SJSA1 (cell line): ENCODE data around the gene NPAS3. TPM values are rescaled to one million over a fixed set of nuclear protein-coding genes. Genes with fewer than 3 reads are reported as not detected.

Source experiments
- DNase-seq, 2 experiments: peaks; one replicate each; pipeline ENCODE4 v3.0.0-alpha.2; 2015 to 2020; ENCODE audit warnings: low spot score in 2 of 2, low read depth in 1 of 2
- H3K27ac ChIP-seq: fragments of 250-450 bp; sonication (Bioruptor Pico); 2 replicates; pipeline ENCODE4 v1.5.1; 2020; ENCODE audit warnings: mild to moderate bottlenecking, moderate library complexity
- H3K27me3 ChIP-seq: fragments of 250-450 bp; sonication (Bioruptor Pico); replicated peaks from 2 replicates; pipeline ENCODE4 v1.5.1; 2020; ENCODE audit warnings: mild to moderate bottlenecking, moderate library complexity
- H3K36me3 ChIP-seq: fragments of 250-450 bp; sonication (Bioruptor Pico); 2 replicates; pipeline ENCODE4 v1.5.1; 2020; ENCODE audit warnings: mild to moderate bottlenecking
- H3K4me1 ChIP-seq: fragments of 250-450 bp; sonication (Bioruptor Pico); replicated peaks from 2 replicates; pipeline ENCODE4 v1.6.1; 2021; ENCODE audit warnings: mild to moderate bottlenecking
- H3K4me3 ChIP-seq: fragments of 250-450 bp; sonication (Bioruptor Pico); 2 replicates; pipeline ENCODE4 v1.5.1; 2020; ENCODE audit warnings: mild to moderate bottlenecking
- H3K9me3 ChIP-seq: fragments of 250-450 bp; sonication (Bioruptor Pico); replicated peaks from 2 replicates; pipeline ENCODE4 v1.5.1; 2020; ENCODE audit warnings: mild to moderate bottlenecking
- total RNA-seq: library from RNA; depleted of rRNA; stranded (reverse); fragments of >200 nt; shearing (Covaris generic); gene quantifications from 2 replicates; pipeline ENCODE4 v1.2.3, GENCODE V29; 2014

NPAS3 gene
- total RNA-seq, 1 experiment from 2014 or later, result 0.26 TPM

DNA sequence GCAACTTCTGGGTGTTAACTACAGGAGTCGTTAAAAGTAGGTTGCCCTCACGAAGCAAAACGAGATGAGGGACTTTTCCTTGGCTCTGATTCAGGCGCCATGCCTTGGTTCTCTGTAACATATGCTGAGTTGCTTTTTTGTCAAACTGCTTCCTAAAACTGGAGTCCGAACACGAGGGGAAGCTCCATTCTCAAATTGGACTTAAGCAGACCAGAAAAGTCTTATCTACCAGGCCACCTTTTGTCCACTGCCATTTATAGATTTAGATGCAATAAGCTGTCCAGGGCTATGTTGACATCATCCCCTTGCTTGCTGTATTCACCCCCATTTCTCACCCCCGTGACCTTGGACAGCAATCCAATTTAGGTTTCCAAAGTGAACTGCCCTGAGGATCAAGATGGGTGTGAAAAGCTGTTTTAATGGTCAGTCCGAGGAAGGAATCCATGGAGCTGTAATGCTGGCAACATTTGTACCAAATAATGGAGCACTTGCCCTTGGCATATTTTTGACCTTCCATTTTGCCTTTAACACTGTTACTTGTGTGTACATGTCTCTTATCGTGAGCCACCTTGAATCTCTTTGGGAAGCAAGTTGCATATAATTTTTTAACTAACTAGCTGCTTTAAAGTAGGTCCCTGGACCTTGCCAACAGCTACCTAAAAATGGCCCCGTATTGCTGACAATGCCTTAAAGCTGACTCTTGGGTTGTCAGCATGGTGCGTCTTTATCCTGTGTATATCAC is 714.1 kb downstream of the NPAS3 start:
- H3K36me3 ChIP-seq, result no peaks in the 10 kb centered on the region
- DNase-seq, result no peak
- H3K9me3 ChIP-seq, result no peaks in the 10 kb centered on the region
- H3K4me1 ChIP-seq, result peaks cover 29% of the 10 kb centered on the region
- H3K4me3 ChIP-seq, result no peak overlapping the region
- H3K27ac ChIP-seq, result no peak overlapping the region
- no peaks in the 10 kb centered on the region for H3K27me3 ChIP-seq

DNA sequence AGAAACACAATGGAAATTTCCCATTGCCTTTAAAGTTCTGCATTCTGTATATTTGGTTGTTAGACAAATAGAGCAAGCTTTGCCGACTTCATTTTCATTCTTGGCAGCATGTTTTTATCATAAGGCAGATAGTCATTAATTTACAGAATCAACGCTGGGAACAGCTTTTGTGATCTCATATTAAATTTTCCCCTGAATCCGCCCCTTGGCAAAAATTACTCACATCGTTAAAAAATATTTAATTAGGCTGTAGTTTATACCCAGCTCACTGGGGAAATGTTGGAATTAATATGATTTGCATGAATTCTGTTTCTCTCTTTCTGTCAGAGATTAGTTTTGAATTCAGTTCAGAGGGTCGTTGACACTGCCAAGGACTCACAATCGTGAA is 714.6 kb downstream of the NPAS3 start:
- DNase-seq, result no peak
- H3K9me3 ChIP-seq, result no peaks in the 10 kb centered on the region
- no peak overlapping the region for H3K27ac ChIP-seq
- H3K27me3 ChIP-seq, result no peaks in the 10 kb centered on the region
- H3K36me3 ChIP-seq, result no peaks in the 10 kb centered on the region
- no peak overlapping the region for H3K4me3 ChIP-seq
- H3K4me1 ChIP-seq, result peaks cover 23% of the 10 kb centered on the region

DNA sequence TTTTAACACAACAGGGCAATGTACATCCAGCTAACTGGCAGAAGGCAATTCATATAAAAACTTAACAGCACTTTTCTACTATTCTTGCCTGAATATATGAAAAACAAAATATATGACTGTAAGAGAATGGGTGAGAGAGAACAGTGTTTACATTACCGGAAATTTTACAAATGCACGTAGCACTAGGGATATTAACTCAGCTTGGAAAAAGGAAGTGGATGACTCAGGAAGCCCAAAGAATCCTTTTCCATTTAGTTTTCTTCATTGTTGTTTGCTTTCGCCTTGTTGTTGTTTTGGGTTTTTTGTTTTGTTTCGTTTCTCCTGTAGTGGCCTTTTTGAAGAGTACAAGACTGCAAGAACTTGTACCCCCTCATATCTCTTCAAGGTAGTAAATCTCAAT is 716.7 kb downstream of the NPAS3 start:
- H3K27me3 ChIP-seq, result no peaks in the 10 kb centered on the region
- H3K36me3 ChIP-seq, result no peaks in the 10 kb centered on the region
- 0 out of 2 replicates have a peak overlapping the region, but pooled peaks have one; percentile 19 for H3K27ac ChIP-seq
- H3K4me1 ChIP-seq, result peaks cover 20% of the 10 kb centered on the region
- DNase-seq, result peak in 1 of 2 experiments; percentile 34
- no peaks in the 10 kb centered on the region for H3K9me3 ChIP-seq
- H3K4me3 ChIP-seq, result no peak overlapping the region

DNA sequence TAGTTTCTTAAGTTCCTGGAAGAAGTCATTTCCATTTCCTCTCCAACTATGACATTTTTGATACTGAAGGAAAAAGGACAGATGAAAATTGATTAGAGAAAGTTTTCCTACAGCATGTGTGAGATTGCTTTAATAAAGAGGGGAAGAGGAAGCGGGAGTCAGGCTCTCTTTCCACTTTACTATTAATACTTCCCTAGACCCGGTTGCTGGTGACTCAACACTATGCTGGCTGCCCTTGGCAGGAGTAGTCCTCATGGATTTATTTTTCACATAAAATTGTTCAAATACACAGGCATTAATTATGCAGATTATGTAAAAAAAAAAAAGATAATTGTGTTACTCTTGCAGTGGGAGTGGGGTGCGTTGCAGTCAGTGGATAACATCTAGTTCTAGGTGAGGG is 718.8 kb downstream of the NPAS3 start:
- H3K27me3 ChIP-seq, result no peaks in the 10 kb centered on the region
- no peak overlapping the region for H3K27ac ChIP-seq
- H3K4me3 ChIP-seq, result no peak overlapping the region
- no peak for DNase-seq
- no peaks in the 10 kb centered on the region for H3K9me3 ChIP-seq
- peaks cover 20% of the 10 kb centered on the region for H3K4me1 ChIP-seq
- no peaks in the 10 kb centered on the region for H3K36me3 ChIP-seq

DNA sequence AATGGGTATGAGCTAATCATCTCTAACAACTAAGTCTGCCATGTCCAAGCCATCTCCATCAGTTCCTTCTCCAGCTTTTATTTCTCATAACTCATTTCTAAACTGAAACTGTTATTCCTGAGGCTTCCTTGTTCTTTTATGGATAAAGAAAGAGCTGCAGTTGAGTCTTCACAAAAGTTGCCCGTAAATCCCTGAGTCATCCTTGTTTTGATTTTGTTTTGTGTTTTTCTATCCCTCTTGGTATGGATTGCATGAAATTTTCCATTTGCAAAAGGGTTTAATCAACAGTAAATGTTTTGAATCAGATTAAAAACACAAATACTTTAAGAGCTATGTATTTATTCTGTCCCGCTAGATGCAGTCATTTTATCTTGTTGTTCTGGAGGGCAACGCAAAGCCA is 721.6 kb downstream of the NPAS3 start:
- peaks cover 14% of the 10 kb centered on the region for H3K4me1 ChIP-seq
- H3K36me3 ChIP-seq, result no peaks in the 10 kb centered on the region
- H3K27me3 ChIP-seq, result no peaks in the 10 kb centered on the region
- H3K9me3 ChIP-seq, result no peaks in the 10 kb centered on the region
- DNase-seq, result no peak
- no peak overlapping the region for H3K27ac ChIP-seq
- no peak overlapping the region for H3K4me3 ChIP-seq

DNA sequence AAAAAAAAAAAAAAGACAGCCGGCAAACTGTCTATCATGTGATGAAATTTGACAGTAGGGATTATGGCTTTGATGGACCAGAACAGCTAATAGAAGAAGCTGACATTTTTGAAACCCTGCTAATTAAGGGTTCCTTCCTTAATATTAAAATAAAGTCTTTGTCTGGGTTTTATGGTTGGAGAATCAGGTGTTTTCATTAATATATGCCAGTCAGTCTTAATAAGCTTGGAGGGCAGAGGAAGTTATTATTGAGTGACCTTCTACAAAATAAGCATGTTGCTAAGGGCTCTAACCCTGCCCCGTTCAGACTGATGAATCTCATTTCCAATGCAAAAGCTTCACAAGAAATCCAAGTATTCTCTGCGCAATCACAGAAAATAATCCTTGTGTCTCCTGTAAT is 722.4 kb downstream of the NPAS3 start:
- peaks cover 5% of the 10 kb centered on the region; the same call in 1 of the 2 replicates for H3K4me1 ChIP-seq

DNA sequence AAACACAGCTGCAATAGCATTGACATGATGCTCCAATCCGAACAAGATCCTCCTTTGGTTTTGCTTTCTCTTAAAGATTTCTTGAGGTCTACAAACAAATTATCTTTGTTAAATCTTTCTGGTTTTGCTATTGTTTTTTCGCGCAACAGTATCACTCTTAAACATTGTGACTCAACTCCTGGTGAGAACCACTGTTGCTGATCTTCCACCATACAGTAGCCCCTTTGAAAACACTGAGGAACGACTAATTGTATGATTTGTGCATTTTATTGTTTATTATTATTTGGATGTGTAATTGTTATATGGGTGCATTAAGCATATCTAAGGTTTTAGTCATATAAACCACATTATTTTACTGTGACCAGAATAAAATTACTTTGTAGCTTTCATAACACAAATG is 729.4 kb downstream of the NPAS3 start:
- peak overlapping the region; percentile 65 for H3K27ac ChIP-seq
- H3K4me3 ChIP-seq, result no peak overlapping the region
- H3K9me3 ChIP-seq, result no peaks in the 10 kb centered on the region
- H3K36me3 ChIP-seq, result no peaks in the 10 kb centered on the region
- H3K4me1 ChIP-seq, result peaks cover 27% of the 10 kb centered on the region
- no peaks in the 10 kb centered on the region for H3K27me3 ChIP-seq
- peak; percentile 52 to 79 for DNase-seq

More for the DNA sequence above, 722.4 kb downstream of the NPAS3 start:
- no peak overlapping the region for H3K27ac ChIP-seq
- H3K27me3 ChIP-seq, result no peaks in the 10 kb centered on the region
- H3K4me3 ChIP-seq, result no peak overlapping the region
- no peaks in the 10 kb centered on the region for H3K36me3 ChIP-seq
- DNase-seq, result no peak
- no peaks in the 10 kb centered on the region for H3K9me3 ChIP-seq

DNA sequence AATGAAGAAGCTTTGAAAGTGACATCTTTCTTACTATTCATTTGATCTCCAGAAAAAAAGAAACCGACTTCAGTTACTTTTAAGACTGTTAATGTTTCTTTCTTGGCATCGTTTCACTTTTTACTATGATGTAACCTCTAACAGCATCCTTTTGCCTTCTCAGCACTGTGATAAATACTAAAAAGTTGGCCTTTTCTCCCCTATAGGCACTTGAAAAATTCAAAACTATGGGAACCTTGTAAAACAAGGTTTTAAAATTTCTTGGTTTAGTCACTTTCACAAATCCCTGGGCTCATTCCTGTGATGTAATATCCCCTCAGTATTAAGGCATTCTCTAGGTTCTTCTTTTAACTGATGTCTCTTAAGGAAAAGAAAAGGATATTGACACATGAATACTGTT is 730.4 kb downstream of the NPAS3 start:
- Histone ChIP-seq H3K9me3 (no peaks in the 10 kb centered on the region), H3K4me3 (no peak overlapping the region), H3K4me1 (peaks cover 27% of the 10 kb centered on the region), H3K27me3 (no peaks in the 10 kb centered on the region), H3K36me3 (no peaks in the 10 kb centered on the region), H3K27ac (no peak overlapping the region)
- DNase-seq, result no peak

DNA sequence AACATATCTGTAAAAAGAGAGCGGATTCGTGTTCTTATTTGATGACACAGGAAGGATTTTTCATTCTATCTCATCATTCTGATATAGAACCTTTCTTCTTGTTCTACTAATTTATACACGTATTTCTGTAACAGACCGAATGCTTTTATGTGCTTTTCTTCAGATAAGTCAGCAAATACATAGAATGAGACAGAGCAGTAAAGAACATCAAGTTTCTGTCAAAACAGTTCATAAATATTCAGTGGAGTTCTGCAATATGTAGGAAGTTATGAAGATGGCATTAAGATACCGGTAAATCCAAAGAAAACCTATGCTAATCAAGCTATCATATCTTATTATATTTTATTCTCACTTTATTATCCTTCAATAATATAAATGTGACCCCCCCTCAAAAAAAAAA is 731.6 kb downstream of the NPAS3 start:
- Histone ChIP-seq H3K4me1 (peaks cover 27% of the 10 kb centered on the region), H3K27ac (no peak overlapping the region), H3K9me3 (no peaks in the 10 kb centered on the region), H3K4me3 (no peak overlapping the region), H3K36me3 (no peaks in the 10 kb centered on the region), H3K27me3 (no peaks in the 10 kb centered on the region)
- DNase-seq, result no peak

DNA sequence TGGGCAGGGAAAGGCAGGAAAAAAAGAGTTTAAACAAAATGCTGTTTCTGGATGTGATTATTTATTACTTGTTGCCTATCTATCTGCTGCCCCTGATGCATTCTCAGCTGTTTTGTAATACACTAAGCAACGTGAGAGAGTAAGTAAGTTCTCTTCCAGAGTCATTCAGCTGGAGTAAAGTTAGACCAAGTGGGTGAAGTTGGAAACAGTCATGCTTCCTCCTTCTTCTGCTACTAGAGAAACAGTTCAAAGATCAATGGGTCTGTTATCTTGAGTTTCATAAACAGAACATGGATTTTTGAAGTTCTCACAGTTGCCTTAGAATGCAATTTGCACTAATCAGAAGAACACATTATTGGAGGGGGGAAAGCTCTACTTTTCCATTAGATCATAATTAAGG is 732.9 kb downstream of the NPAS3 start:
- Histone ChIP-seq H3K27ac (no peak overlapping the region), H3K4me3 (no peak overlapping the region), H3K9me3 (no peaks in the 10 kb centered on the region), H3K36me3 (no peaks in the 10 kb centered on the region), H3K4me1 (peaks cover 40% of the 10 kb centered on the region), H3K27me3 (no peaks in the 10 kb centered on the region)
- no peak for DNase-seq

DNA sequence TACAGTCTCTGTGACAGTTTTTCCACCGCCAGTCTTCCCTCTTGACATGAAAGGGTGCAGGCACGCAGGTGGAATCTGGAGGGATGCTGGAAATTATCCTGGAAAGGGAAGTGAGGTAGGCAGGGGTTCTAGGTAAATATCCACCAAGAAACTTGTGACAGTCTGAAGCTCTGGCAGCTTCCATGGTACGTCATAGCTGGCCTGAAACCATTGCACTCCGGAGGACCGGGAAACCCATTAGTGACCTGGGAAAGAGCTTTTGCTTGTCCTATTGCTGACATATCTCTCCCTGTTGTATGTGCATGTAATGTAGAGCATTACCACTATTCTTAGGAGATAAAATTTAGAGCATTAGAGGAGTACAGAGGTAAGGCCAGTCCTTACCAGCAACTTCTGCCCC is 736.2 kb downstream of the NPAS3 start:
- H3K4me1 ChIP-seq, result peaks cover 38% of the 10 kb centered on the region
- H3K4me3 ChIP-seq, result no peak overlapping the region
- H3K36me3 ChIP-seq, result no peaks in the 10 kb centered on the region
- no peak overlapping the region for H3K27ac ChIP-seq
- no peaks in the 10 kb centered on the region for H3K9me3 ChIP-seq
- no peak for DNase-seq
- H3K27me3 ChIP-seq, result no peaks in the 10 kb centered on the region

DNA sequence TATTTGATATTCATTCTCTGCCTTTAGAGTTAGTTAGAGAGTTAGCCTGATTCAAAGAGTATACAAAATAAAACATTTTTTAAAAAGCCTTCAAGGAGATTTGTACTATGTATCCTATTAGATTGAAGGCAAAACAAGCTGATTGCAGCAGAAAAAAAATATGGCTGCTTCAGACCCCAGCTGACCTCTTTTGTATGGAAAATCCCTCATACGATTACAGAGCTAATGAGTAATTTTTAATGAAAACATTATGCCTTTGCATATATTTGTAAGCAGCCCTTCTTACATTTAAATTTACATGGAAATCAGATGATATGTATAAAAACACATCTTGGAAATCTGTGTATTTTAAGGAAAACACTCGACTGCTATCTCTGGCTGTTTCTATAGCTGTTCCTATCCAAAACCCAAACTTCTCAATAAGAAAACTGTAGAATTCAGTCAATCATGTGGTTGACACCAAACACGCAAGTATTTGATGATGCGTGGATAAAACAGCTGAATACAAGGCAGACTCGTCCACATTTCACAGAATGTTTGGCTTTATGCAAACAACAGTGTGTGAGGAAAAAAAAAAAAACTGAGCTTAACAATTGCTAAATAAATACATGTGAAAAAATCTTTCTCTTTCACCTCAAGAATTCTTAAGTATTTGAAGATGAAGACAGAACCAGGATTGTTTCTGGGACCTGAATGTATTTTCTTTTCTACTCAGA is 736.9 kb downstream of the NPAS3 start:
- Histone ChIP-seq H3K27ac (peak overlapping the region; percentile 14), H3K27me3 (no peaks in the 10 kb centered on the region), H3K36me3 (no peaks in the 10 kb centered on the region), H3K9me3 (no peaks in the 10 kb centered on the region), H3K4me1 (peaks cover 42% of the 10 kb centered on the region), H3K4me3 (no peak overlapping the region)
- no peak for DNase-seq

DNA sequence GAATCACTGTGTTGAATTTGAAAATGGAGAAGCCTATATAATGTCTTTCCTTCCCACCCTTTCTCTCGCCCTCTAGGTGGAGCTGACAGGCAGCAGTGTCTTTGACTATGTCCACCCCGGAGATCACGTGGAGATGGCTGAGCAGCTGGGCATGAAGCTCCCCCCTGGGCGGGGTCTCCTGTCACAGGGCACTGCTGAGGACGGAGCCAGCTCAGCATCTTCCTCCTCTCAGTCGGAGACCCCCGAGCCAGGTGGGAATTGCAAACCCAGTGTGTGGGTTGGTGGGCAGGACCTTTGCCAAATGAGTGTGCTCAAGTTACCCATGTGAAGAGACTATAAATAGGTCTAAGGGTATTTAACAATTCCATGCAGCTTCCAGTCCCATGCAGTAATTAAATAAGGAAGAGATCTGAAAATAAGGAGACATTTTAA is 737.5 kb downstream of the NPAS3 start:
- peak; percentile 77 to 86 for DNase-seq
- H3K9me3 ChIP-seq, result no peaks in the 10 kb centered on the region
- peak overlapping the region; percentile 12; the same call in 1 of the 2 replicates for H3K4me3 ChIP-seq
- no peaks in the 10 kb centered on the region for H3K27me3 ChIP-seq
- peaks cover 47% of the 10 kb centered on the region for H3K4me1 ChIP-seq
- H3K36me3 ChIP-seq, result no peaks in the 10 kb centered on the region
- H3K27ac ChIP-seq, result peak overlapping the region; percentile 14

DNA sequence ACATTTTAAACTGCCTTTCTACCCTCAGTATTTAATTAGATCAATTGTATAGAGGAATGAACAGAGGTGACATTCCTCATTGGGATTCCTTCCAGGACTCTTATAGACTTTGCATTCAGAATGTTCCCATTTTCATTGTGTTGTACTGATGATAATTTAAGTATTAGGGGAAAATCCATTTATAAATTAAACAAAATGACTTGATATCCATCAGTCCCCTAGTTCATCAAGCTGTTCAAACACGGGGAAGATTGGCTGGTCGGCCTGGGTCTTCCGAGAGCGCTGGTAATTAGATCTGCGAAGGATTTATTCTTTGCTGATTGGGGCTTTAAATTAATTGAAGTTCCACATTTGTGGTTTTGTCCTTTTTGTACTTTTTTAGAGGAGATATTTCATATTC is 738.2 kb downstream of the NPAS3 start:
- H3K27ac ChIP-seq, result peak overlapping the region; percentile 14; the same call in 1 of the 2 replicates
- no peaks in the 10 kb centered on the region for H3K27me3 ChIP-seq
- no peak for DNase-seq
- H3K4me1 ChIP-seq, result peaks cover 55% of the 10 kb centered on the region
- H3K9me3 ChIP-seq, result no peaks in the 10 kb centered on the region
- no peaks in the 10 kb centered on the region for H3K36me3 ChIP-seq
- H3K4me3 ChIP-seq, result no peak overlapping the region
